BE2C (cell line): Measurements from ENCODE around the gene ZDHHC24.
A peak's percentile ranks its signal among the peaks of the same experiment; 100 is the strongest.

Source experiments
- DNase-seq: peaks from one replicate; pipeline ENCODE4 v3.0.0-alpha.2; 2020
- H3K27me3 ChIP-seq: fragments of 250-450 bp; sonication (Bioruptor Pico); 2 replicates; pipeline ENCODE4 v1.5.1; 2020; ENCODE audit warnings: mild to moderate bottlenecking
- H3K36me3 ChIP-seq: fragments of 250-450 bp; sonication (Bioruptor Pico); 2 replicates; pipeline ENCODE4 v1.5.1; 2020; ENCODE audit warnings: mild to moderate bottlenecking
- H3K4me1 ChIP-seq: fragments of 250-450 bp; sonication (Bioruptor Pico); 2 replicates; pipeline ENCODE4 v1.5.1; 2020
- H3K4me3 ChIP-seq: 2 replicates; pipeline ENCODE4 v1.5.1; 2011; ENCODE audit warnings: low read depth, low read length
- H3K9me3 ChIP-seq: fragments of 250-450 bp; sonication (Bioruptor Pico); 2 replicates; pipeline ENCODE4 v1.5.1; 2020
- TF ChIP-seq, protein P1 (sequence below): IDR thresholded peaks from 2 replicates; pipeline ENCODE4 v1.5.1; 2012; ENCODE audit warnings: mild to moderate bottlenecking, low read depth, low read length

Gene ZDHHC24

DNA sequence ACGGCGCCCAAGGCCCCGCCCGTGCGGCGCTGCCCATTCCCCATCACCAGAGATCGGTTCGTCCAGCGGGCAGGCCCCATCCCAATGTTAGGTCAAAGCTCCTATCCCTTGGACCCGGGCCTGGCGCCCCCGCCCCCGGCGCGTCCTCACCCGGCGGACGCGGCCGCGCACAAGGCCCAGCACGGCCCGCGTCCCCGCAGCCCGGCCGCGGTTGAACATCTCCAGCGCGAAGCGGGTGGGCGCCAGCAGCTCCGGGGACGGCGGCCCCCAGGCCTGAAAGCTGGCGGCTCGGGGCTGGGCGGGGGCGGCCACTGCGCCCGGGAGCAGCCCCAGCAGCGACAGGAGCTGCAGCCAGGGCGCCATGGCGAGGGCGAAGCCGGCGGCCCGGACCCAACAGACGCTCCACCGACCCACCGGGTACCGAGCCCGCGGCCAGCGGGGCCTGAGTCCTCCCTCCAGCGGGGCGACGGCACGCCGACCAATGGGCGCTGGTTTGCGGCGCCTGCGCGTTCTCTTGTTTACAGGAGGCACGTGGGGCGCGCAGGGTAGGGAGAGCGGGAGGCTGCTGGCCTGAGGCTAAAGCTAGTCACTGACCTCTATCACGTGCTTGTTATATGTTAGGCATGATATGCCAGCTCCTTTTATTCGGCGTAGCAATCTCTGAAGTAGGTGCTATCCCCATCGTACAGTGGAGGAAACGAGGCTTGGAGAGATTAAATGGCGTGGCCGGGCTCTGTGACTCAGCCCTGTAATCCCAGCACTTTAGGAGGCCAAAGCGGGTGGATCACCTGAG is 22.5 kb upstream of the ZDHHC24 start, which contains the start of gene CTSF:
CTSF (minus strand) TSS at position 483 of the 793 bp plus-strand sequence; CDS start at position 363, 120 bp downstream.
- no peaks in the 10 kb centered on the region for H3K4me1 ChIP-seq
- no peaks in the 10 kb centered on the region for H3K36me3 ChIP-seq
- DNase-seq, result peak; percentile 92
- TF ChIP-seq, protein P1, sequence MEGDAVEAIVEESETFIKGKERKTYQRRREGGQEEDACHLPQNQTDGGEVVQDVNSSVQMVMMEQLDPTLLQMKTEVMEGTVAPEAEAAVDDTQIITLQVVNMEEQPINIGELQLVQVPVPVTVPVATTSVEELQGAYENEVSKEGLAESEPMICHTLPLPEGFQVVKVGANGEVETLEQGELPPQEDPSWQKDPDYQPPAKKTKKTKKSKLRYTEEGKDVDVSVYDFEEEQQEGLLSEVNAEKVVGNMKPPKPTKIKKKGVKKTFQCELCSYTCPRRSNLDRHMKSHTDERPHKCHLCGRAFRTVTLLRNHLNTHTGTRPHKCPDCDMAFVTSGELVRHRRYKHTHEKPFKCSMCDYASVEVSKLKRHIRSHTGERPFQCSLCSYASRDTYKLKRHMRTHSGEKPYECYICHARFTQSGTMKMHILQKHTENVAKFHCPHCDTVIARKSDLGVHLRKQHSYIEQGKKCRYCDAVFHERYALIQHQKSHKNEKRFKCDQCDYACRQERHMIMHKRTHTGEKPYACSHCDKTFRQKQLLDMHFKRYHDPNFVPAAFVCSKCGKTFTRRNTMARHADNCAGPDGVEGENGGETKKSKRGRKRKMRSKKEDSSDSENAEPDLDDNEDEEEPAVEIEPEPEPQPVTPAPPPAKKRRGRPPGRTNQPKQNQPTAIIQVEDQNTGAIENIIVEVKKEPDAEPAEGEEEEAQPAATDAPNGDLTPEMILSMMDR, result no peak
- H3K9me3 ChIP-seq, result no peaks in the 10 kb centered on the region
- peak within 1 kb of the TSS; percentile 51 for H3K4me3 ChIP-seq
- H3K27me3 ChIP-seq, result no peaks in the 10 kb centered on the region

DNA sequence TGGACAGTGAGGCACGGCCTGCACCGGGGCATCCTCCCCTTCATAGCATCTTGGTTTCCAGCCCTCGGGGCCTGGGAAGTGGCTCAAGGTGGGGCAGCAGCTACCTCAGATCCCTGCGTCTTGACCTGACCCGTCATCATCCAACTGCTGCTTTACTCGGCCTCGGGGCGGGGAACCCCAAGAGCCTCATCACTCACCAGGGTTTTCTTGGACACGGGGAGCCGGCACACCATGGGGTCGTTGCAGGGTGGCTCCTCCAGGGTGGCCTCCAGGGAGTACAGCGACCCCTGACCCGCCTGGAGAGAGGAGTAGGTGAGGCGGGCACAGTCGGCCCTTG is 21.9 kb upstream of the ZDHHC24 start:
- H3K27me3 ChIP-seq, result no peaks in the 10 kb centered on the region
- H3K9me3 ChIP-seq, result no peaks in the 10 kb centered on the region
- DNase-seq, result no peak
- TF ChIP-seq, protein P1, result no peak
- peak overlapping the region; percentile 51 for H3K4me3 ChIP-seq
- H3K4me1 ChIP-seq, result no peaks in the 10 kb centered on the region
- no peaks in the 10 kb centered on the region for H3K36me3 ChIP-seq

DNA sequence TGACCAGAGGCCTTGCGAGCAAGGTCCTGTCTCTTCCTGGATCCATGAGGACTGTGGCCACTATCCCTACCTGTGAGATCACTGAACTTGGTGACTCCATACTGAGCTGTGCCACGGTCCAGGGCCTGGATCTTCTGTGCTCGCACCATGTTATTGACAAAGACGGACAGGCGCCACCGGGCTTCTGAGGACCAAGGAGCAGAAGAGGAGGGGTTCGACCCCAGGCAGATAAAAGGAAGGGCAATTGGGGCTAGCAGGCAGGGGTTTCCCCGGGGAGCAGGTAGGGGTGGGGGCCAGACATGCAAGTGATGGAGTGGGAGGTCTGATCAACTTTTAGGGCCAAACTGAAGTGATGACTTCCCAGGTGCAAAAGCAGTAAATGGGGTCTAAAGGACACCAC is 20.4 kb upstream of the ZDHHC24 start:
- no peaks in the 10 kb centered on the region for H3K36me3 ChIP-seq
- no peak overlapping the region for H3K4me3 ChIP-seq
- H3K9me3 ChIP-seq, result no peaks in the 10 kb centered on the region
- TF ChIP-seq, protein P1, result no peak
- no peaks in the 10 kb centered on the region for H3K4me1 ChIP-seq
- no peak for DNase-seq
- H3K27me3 ChIP-seq, result no peaks in the 10 kb centered on the region

DNA sequence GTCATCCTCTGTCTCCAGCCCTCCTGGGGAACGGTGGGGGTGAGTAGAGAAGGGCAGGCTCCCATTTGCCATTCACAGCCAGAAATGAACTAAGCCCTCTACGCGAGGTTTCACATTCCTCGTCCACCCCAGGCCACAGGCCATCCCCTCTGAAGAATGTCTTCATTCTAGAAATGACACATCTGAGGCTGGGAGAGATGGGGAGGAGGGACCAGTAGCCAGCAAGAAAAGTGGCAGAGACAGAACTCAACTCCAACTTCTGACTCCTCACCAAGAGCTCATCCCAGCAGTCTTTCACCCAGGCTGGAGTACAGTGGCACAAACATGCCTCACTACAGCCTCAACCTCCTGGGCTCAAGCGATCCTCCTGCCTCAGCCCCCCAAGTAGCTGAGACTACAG is 19.1 kb upstream of the ZDHHC24 start:
- no peaks in the 10 kb centered on the region for H3K4me1 ChIP-seq
- H3K36me3 ChIP-seq, result no peaks in the 10 kb centered on the region
- DNase-seq, result no peak
- no peaks in the 10 kb centered on the region for H3K27me3 ChIP-seq
- TF ChIP-seq, protein P1, result no peak
- H3K9me3 ChIP-seq, result no peaks in the 10 kb centered on the region
- H3K4me3 ChIP-seq, result no peak overlapping the region

DNA sequence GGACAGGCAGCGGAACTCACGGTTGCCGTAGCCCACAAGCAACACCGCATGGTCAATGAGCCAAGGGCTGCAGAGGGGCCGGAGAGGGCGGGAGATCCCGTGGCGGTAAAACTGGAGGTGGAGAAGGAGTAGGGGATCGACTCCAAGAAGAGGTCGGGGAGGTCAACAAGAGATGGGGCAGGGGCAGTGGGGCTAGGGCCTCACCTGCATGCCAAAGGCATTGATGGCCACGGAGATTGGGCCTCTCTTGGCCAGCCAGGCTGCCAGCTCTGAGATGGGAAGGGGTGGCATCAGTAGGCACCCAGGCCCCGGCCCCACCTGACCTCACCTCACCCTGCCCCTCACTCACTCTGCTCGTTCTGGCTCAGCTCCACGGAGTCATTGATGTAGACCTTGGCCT is 18.7 kb upstream of the ZDHHC24 start:
- H3K4me1 ChIP-seq, result no peaks in the 10 kb centered on the region
- H3K4me3 ChIP-seq, result no peak overlapping the region
- no peaks in the 10 kb centered on the region for H3K9me3 ChIP-seq
- TF ChIP-seq, protein P1, result no peak
- no peaks in the 10 kb centered on the region for H3K36me3 ChIP-seq
- no peak for DNase-seq
- H3K27me3 ChIP-seq, result no peaks in the 10 kb centered on the region

DNA sequence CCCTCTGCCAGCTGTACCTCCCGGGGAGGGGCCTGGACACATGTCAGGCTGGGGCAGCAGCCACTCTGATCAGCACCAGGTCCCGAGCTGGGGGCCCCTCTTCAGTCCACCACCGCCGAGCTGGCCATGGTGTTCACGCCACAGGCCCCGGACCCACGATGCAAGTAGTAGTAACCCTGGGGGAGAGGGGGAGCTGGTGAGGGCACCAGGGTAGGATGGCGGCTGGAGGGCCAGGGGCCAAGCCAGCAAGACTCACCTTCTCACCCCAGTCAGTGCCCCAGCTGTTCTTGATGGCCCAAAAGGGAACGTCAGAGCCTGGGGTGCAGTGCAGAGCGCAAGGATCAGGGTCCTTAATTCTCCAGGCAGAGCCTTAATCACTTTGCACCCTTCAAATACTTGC is 18.0 kb upstream of the ZDHHC24 start:
- DNase-seq, result no peak
- Histone ChIP-seq H3K4me1 (no peaks in the 10 kb centered on the region), H3K27me3 (no peaks in the 10 kb centered on the region), H3K36me3 (no peaks in the 10 kb centered on the region), H3K9me3 (no peaks in the 10 kb centered on the region), H3K4me3 (no peak overlapping the region)
- TF ChIP-seq, protein P1, result no peak
